Peyer's patch (tissue), 4 donors: ENCODE measurements around the gene CCDC186. TPM values are rescaled to one million over a fixed set of nuclear protein-coding genes. Genes with fewer than 3 reads are reported as not detected.

Experiments used
- DNase-seq, 3 donors: peaks; one replicate each; pipeline ENCODE4 v3.0.0-alpha.2; 2017 to 2019
- H3K27ac ChIP-seq, 4 donors: fragments of 200-600 bp; sonication (generic); one replicate each; pipeline ENCODE4 v1.5.1; 2016 to 2019
- H3K27me3 ChIP-seq, 2 donors: fragments of 200-600 bp; sonication (generic); one replicate each; pipeline ENCODE4 v1.5.1; 2019
- H3K36me3 ChIP-seq, 3 donors: fragments of 200-600 bp; sonication (generic); one replicate each; pipeline ENCODE4 v1.5.1; 2016 to 2019
- H3K4me1 ChIP-seq, 4 donors: fragments of 200-600 bp; sonication (generic); one replicate each; pipeline ENCODE4 v1.5.1; 2016 to 2019
- H3K4me3 ChIP-seq, 4 donors: fragments of 200-600 bp; sonication (generic); 1 replicate in 3 of 4; 2 replicates in 1 of 4; pipeline ENCODE4 v1.5.1; 2016 to 2019; ENCODE audit warnings: mild to moderate bottlenecking in 1 of 4
- H3K9me3 ChIP-seq, 4 donors: fragments of 200-600 bp; sonication (generic); one replicate each; pipeline ENCODE4 v1.5.1; 2016 to 2019; ENCODE audit warnings: mild to moderate bottlenecking in 1 of 4
- CTCF ChIP-seq, 6 experiments: fragments of 450-650 bp in 4 of 6; fragments of 200-600 bp in 2 of 6; sonication (generic) in 1 of 6; IDR thresholded peaks; one replicate each; pipeline ENCODE4 v1.5.1; 2017 to 2019; ENCODE audit warnings: antibody characterized with exemption in 6 of 6, mild to moderate bottlenecking in 3 of 6, moderate library complexity in 1 of 6
- POLR2A ChIP-seq, 2 donors: fragments of 450-650 bp; IDR thresholded peaks; one replicate each; pipeline ENCODE4 v1.5.1; 2017; ENCODE audit warnings: antibody characterized with exemption in 2 of 2, mild to moderate bottlenecking in 2 of 2, moderate library complexity in 2 of 2
- total RNA-seq, 4 donors: library from RNA; depleted of rRNA; stranded (reverse); fragments of >200 nt; gene quantifications; one replicate each; pipeline ENCODE4 v1.1.0, GENCODE V29; 2016

The CCDC186 gene
- total RNA-seq, 4 donors from 2014 or later: 30.5 to 68.0 (median 50.9) TPM

GRCh38 chr10:114212153-114212552 is 38.1 kb upstream of the CCDC186 start:
- TF ChIP-seq CTCF (IDR thresholded peaks at IDR 0.05): no peak
- TF ChIP-seq POLR2A (IDR thresholded peaks at IDR 0.05): no peak
- DNase-seq: no peak
- no peaks in the 10 kb centered on the region for H3K36me3 ChIP-seq
- H3K27me3 ChIP-seq: no peaks in the 10 kb centered on the region
- no peaks in the 10 kb centered on the region for H3K4me1 ChIP-seq
- H3K9me3 ChIP-seq: no peaks in the 10 kb centered on the region
- no peak overlapping the region for H3K4me3 ChIP-seq
- no peak overlapping the region for H3K27ac ChIP-seq

- Histone ChIP-seq H3K4me1 (no peaks in the 10 kb centered on the region), H3K9me3 (no peaks in the 10 kb centered on the region), H3K36me3 (no peaks in the 10 kb centered on the region), H3K27ac (no peak overlapping the region), H3K27me3 (no peaks in the 10 kb centered on the region), H3K4me3 (no peak overlapping the region)
- TF ChIP-seq POLR2A (IDR thresholded peaks at IDR 0.05) (no peak), CTCF (IDR thresholded peaks at IDR 0.05) (no peak)
- no peak for DNase-seq
These were observed 34.3 kb upstream of the CCDC186 start for GRCh38 chr10:114208351-114208750.

GRCh38 chr10:114207349-114207748 is 33.3 kb upstream of the CCDC186 start:
- no peaks in the 10 kb centered on the region for H3K27me3 ChIP-seq
- no peaks in the 10 kb centered on the region for H3K4me1 ChIP-seq
- H3K27ac ChIP-seq: no peak overlapping the region
- no peaks in the 10 kb centered on the region for H3K9me3 ChIP-seq
- no peak for TF ChIP-seq POLR2A (IDR thresholded peaks at IDR 0.05)
- TF ChIP-seq CTCF (IDR thresholded peaks at IDR 0.05): no peak
- DNase-seq: no peak
- H3K4me3 ChIP-seq: no peak overlapping the region
- H3K36me3 ChIP-seq: no peaks in the 10 kb centered on the region

GRCh38 chr10:114206902-114207301 is 32.9 kb upstream of the CCDC186 start:
- Histone ChIP-seq H3K36me3 (no peaks in the 10 kb centered on the region), H3K27me3 (no peaks in the 10 kb centered on the region), H3K4me3 (no peak overlapping the region), H3K4me1 (no peaks in the 10 kb centered on the region), H3K27ac (no peak overlapping the region), H3K9me3 (no peaks in the 10 kb centered on the region)
- DNase-seq: no peak
- TF ChIP-seq CTCF (IDR thresholded peaks at IDR 0.05) (no peak), POLR2A (IDR thresholded peaks at IDR 0.05) (no peak)

GRCh38 chr10:114202812-114203211 is 28.8 kb upstream of the CCDC186 start:
- H3K4me1 ChIP-seq: no peaks in the 10 kb centered on the region
- no peak overlapping the region for H3K4me3 ChIP-seq
- no peaks in the 10 kb centered on the region for H3K36me3 ChIP-seq
- TF ChIP-seq POLR2A (IDR thresholded peaks at IDR 0.05) (no peak), CTCF (IDR thresholded peaks at IDR 0.05) (no peak)
- no peak overlapping the region for H3K27ac ChIP-seq
- no peaks in the 10 kb centered on the region for H3K9me3 ChIP-seq
- DNase-seq: no peak
- no peaks in the 10 kb centered on the region for H3K27me3 ChIP-seq

- Histone ChIP-seq H3K4me3 (no peak overlapping the region), H3K27ac (no peak overlapping the region), H3K9me3 (no peaks in the 10 kb centered on the region), H3K27me3 (no peaks in the 10 kb centered on the region), H3K4me1 (no peaks in the 10 kb centered on the region), H3K36me3 (no peaks in the 10 kb centered on the region)
- DNase-seq: no peak
- no peak for TF ChIP-seq CTCF (IDR thresholded peaks at IDR 0.05)
- no peak for TF ChIP-seq POLR2A (IDR thresholded peaks at IDR 0.05)
These were observed 25.2 kb upstream of the CCDC186 start for GRCh38 chr10:114199239-114199638.
